ENCODE results near the gene LRWD1.
"Not testable (repeated sequence)": the region's sequence is repeated elsewhere in the genome, so short reads cannot be mapped to it uniquely, and the experiment has no call there.

LRWD1 gene

GRCh38 chr7:102469351-102469971 is 4.7 kb downstream of the LRWD1 start:
- DNase-seq: no peak

GRCh38 chr7:102469972-102470825 is 5.4 kb downstream of the LRWD1 start:
- no peak for DNase-seq

DNA sequence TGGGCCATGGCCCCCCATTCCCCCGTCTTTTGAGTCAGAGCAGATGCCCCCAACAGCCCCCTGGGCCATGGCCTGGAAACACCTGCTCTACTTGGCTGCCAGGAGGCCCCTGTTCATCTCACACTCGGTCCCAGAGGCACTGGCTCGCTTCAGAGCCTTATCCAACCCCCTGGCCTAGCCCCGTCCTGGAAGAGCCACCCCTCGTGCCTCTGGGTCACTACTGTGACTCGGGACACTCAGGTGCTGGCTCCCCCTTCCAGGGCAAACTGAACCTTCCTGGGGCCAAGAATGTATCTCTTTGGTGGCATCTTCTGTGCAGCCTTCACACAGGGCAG is 7.0 kb downstream of the LRWD1 start:
- DNase-seq: no peak

DNA sequence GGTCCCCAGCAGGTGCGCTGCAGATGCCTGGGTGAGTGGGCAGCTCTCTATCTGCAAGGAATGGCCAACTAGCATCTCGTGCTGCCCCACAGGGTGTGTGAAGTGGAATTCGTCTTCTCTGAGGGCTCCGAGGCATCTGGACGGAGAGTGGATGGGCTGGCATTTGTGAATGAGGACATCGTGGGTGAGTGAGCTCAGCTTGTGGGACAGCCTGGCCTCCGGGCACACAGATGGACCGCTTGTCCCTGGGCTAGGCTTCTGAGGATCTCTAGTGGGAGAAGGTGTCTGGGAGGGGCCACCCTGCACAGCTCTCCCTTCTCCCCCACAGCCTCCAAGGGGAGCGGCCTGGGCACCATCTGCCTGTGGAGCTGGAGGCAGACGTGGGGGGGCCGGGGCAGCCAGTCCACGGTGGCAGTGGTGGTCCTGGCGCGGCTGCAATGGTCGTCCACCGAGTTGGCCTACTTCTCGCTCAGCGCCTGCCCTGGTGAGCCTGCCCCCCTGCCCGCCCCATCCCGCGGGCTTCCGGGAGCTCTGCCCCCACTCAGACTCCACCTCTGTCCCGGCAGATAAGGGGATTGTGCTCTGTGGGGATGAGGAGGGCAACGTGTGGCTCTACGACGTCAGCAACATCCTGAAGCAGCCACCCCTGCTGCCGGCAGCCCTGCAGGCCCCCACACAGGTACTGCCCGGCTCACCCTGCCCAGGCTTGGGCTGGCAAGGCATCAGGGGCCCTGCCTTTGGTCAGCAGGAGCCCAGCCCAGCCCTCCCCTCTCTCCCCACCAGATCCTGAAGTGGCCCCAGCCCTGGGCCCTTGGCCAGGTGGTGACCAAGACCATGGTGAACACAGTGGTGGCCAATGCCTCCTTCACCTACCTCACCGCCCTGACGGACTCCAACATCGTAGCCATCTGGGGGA is 7.6 kb downstream of the LRWD1 start:
- no peak for DNase-seq

DNA sequence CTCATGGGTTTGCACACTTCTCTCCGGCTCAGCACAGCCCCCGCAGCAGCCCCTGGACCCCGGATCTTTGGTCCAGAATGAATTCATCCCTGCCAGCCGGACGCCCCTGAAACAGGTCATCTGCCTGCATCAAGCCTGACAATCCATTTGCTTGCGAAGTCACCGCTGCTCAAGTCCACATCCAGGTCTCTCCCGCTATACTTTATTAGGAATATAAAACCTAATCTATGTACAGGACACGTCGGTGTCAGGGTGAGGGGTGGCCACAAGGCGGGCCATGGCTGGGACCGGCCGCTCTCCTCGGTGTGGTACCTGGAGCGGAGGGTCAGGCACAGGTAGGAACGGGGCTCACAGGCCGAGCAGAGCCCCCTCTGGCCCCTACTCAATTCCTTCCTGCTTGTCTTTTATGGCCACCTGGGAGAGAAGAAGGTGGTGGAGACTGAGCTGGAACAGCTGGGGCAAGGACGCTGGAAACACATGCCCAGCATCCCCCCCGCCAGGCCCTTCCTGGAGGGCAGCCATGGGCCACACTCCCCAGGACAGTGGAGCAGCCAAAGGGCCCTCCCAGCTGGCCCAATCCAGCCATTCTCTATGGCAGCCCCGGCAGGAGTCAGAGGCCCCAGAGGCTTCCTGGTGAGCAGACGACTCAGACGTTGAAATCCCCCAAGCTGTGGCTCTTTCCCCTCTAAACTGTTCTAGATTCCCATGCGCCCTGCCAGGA is 8.6 kb downstream of the LRWD1 start:
- DNase-seq: no peak

DNA sequence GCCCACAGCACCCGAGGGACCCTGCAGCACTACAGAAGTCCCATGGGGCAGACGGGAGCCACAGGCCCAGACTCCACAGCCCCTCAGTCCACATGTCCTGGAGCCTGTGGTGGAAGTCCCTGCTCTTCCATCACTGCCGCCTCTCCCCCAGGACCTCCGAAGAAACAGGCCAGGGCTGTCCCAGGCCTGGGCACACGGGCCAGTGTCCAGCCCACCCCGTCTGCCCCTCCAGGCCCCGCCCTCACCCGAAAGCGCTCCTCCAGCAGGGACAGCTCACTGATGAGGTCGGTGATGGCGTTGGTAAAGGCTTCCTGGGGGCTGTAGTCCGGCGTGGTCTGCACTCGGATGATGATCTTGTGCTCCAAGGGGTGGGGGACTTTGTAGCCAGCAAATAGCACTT is 9.3 kb downstream of the LRWD1 start:
- DNase-seq: not testable (repeated sequence)

GRCh38 chr7:102474736-102475435 is 10.1 kb downstream of the LRWD1 start:
- not testable (repeated sequence) for DNase-seq

DNA sequence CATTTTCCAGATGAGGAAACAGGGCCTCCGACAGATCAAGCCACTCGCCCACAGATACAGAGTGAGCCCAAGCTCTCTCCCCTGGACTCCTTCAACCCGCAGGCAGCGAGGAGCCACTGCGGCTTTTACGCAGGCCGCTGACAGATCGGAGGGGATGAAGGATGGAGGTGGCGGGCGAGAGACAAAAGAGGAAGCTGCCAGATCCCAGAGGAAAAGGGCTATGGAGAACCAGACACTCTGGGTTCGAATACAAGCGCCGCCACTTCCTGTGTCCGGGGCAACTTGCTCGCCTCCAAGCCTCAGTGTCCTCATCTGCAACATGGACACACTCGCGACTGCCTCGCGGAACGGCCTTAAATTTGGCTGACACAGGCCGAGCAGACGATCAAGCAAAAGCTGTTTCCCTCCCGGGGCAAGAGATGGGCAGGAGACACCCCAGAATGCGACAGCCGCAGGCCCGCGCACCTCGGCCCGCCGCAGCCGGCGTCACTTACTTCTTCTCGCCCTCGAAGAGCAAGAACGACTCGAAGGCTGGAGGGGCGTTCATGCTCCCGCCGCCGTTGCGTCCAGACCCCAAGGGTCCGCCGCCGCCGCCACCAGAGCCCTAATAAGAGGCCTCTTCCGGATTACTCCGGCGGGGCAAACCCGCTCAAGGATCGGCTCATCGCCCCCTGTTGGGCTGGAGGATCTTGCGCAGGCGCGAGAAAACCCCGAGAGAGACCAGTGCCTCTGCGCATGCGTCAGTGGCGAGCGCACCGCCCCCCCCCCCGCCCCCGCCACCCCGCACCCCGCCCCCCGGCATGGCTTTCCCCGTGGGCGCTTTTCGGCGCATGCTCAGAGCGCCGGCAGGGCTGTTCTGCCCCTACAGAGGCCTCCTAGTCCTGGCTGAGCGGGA is 13.8 kb downstream of the LRWD1 start, which contains the start of gene POLR2J:
POLR2J (minus strand) TSS at position 609 of the 895 bp plus-strand sequence; CDS start at position 547, 62 bp downstream.
- DNase-seq: peak; percentile 90

GRCh38 chr7:102479209-102479584 is 14.4 kb downstream of the LRWD1 start:
- not testable (repeated sequence) for DNase-seq

DNA sequence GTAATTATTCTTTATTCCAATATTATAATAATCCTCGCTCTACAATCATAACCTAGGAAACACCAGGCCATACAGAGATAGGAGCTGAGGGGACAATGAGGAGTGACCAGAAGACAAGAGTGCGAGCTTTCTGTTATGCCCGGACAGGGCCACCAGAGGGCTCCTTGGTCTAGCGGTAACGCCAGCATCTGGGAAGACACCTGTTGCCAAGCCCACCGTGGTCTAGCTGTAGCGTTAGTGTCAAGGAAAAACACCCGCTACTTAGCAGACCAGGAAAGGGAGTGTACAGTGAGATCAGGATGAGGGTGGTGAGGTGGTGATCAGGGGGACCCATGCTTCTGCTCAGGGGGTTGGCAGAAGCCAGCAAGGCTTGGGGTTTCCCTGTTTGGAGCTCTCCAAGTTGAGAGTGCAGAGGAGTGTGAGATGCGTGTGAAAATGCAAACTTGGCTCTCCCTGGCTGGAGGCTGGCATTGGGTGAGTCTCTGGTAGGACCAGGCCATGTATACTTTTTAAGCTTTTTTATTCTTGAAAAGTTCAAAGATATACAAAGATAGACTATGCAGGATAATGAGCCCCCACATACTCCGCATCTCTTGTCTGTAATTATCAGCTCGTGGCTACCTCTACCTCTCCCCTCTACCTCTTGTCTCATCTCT is 15.3 kb downstream of the LRWD1 start:
- peak; percentile 34 for DNase-seq

DNA sequence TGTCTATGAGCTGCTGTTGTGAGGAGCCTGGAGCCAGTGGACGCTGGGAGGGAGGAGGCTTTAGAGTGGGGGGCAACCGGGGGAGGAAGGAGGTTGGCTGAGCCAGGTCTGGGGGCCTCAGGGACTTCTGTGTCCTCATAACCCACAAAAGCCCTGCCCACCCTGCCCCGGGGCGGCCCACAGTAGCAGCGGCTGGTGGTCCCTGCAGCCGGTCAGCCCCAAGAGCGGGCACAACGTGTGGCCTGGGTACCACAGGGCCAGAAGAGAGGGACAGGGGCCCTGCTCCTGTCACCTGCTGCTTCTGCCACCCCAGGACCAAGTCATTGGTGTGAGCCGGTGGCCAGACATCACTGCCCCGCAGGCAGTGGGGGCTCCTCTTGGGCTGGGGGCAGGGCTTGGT is 17.2 kb downstream of the LRWD1 start:
- DNase-seq: not testable (repeated sequence)

- not testable (repeated sequence) for DNase-seq
Observed at GRCh38 chr7:102484317-102484716, 19.5 kb downstream of the LRWD1 start.

- DNase-seq: peak; percentile 69
Observed at GRCh38 chr7:102490529-102491075, 25.8 kb downstream of the LRWD1 start.

DNA sequence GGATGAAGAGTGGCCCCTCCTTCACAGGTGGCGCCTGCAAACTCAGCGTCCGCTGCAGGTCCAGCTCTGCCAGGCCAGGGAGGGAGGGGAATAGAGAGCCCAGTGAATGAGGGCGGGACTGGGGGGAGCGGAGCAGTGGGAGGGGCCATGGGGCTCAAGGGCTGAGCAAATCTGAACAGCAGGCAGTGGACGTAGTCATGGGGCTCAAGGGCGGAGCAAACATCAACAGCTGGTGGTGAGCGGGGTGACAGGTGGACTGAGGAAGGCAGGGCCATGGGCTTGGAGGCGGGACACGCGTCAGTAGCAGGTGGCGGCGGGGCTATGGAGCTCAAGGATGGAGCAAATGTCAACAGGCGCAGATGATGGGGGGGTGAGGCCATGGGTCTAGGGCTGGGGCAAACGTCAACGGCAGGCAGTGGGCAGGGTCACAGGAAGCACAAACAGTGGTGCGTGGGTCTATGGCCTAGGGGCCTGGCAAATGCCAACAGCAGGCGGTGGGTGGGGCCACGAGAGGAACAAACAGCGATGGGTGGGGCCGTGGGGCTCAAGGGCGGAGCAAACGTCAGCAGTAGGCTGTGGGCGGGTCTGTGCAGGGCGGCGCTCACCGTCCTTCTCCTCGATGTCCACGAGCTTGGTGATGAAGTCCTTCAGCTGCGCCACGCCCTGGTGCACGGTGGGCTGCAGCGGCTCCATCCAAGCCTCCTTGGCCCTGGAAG is 28.6 kb downstream of the LRWD1 start:
- DNase-seq: not testable (repeated sequence)

DNA sequence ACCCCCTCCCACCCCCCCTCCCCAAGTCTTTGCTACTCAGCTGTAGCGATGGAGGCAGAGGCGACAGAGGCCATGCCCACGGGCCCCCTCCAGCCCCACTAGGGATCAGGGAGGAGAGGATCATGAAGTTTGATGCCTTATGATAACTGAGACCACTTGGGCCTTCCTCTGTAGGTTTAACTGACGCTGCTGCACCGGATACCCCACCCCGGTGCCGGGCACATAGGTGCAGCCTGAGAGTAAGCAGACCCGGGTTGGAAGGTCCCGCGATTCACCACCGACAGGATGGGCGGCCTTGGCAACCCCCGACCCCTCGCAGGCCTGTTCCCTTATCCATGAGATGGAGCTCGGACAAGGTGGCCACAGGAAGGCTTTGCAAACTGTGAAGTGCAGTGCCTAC is 29.2 kb downstream of the LRWD1 start:
- peak; percentile 15 for DNase-seq

- not testable (repeated sequence) for DNase-seq
Observed at GRCh38 chr7:102494473-102495149, 29.8 kb downstream of the LRWD1 start.

GRCh38 chr7:102496861-102497260 is 32.1 kb downstream of the LRWD1 start:
- not testable (repeated sequence) for DNase-seq

- DNase-seq: not testable (repeated sequence)
Observed at GRCh38 chr7:102497308-102497707, 32.5 kb downstream of the LRWD1 start.

DNA sequence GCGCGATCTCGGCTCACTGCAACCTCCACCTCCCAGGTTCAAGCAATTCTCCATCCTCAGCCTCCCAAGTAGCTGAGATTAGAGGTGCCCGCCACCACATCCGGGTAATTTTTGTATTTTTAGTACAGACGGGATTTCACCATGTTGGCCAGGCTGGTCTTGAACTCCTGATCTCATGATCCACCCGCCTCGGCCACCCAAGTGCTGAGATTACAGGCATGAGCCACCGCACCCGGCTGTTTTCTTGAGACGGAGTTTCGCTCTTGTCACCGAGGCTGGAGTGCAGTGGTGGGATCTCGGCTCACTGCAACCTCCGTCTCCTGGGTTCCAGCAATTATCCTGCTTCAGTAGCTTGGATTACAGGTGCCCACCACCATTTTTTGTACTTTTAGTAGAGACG is 33.5 kb downstream of the LRWD1 start:
- DNase-seq: not testable (repeated sequence)

Data from activated naive CD4-positive, alpha-beta T cell treated with Interleukin-2 at 50 U/mL for 16 hours (primary cell).